Esophagus squamous epithelium (tissue), 5 donors: ENCODE results near the gene NARS2. TPM values are rescaled to one million over a fixed set of nuclear protein-coding genes. Genes with fewer than 3 reads are reported as not detected.
"Not testable (repeated sequence)": the region's sequence is repeated elsewhere in the genome, so short reads cannot be mapped to it uniquely, and the experiment has no call there.

Source experiments
- DNase-seq: peaks from one replicate; lab custom pipeline; 2025; lab: John Stamatoyannopoulos, UW
- H3K27ac ChIP-seq, 4 donors: fragments of 200-600 bp; sonication (generic); one replicate each; pipeline ENCODE4 v1.5.1; 2016 to 2019; ENCODE audit warnings: mild to moderate bottlenecking in 1 of 4
- H3K27me3 ChIP-seq, 4 donors: fragments of 200-600 bp; sonication (generic); 1 replicate in 3 of 4; 2 replicates in 1 of 4; pipeline versions ENCODE4 v1.5.1 to v1.6.0; 2017 to 2021; ENCODE audit warnings: antibody characterized with exemption in 1 of 4
- H3K36me3 ChIP-seq, 3 donors: fragments of 200-600 bp; sonication (generic); one replicate each; pipeline ENCODE4 v1.5.1; 2016 to 2019
- H3K4me1 ChIP-seq, 3 donors: fragments of 200-600 bp; sonication (generic); one replicate each; pipeline ENCODE4 v1.5.1; 2017 to 2019
- H3K4me3 ChIP-seq, 4 donors: fragments of 200-600 bp; sonication (generic); 1 replicate in 3 of 4; 2 replicates in 1 of 4; pipeline ENCODE4 v1.5.1; 2016 to 2019; ENCODE audit warnings: mild to moderate bottlenecking in 2 of 4, moderate library complexity in 1 of 4
- H3K9me3 ChIP-seq, 3 donors: fragments of 200-600 bp; sonication (generic); one replicate each; pipeline ENCODE4 v1.5.1; 2016 to 2019
- POLR2A ChIP-seq, 4 donors: fragments of 450-650 bp; IDR thresholded peaks; one replicate each; pipeline ENCODE4 v1.6.1; 2017; ENCODE audit warnings: antibody characterized with exemption in 4 of 4, mild to moderate bottlenecking in 4 of 4, moderate library complexity in 3 of 4
- WGBS, 2 donors: methylation state at CpG; one replicate each; pipeline ENCODE4 v1.1.5; 2018; 5-methylcytosine and 5-hydroxymethylcytosine counted together
- intact Hi-C: fragments of 100-400 bp; cut with DNase I; formaldehyde crosslinking; loops from one replicate; pipeline ENCODE4 v1.15.0; 2022
- total RNA-seq, 4 donors: library from RNA; depleted of rRNA; stranded (reverse); fragments of >200 nt; gene quantifications; one replicate each; pipeline ENCODE4 v1.1.0, GENCODE V29; 2016
- TF ChIP-seq, protein P1 (sequence below), 6 experiments: fragments of 450-650 bp in 4 of 6; fragments of 200-600 bp in 2 of 6; sonication (generic) in 2 of 6; IDR thresholded peaks; one replicate each; pipeline ENCODE4 v1.5.1; 2016 to 2019; ENCODE audit warnings: antibody characterized with exemption in 6 of 6, mild to moderate bottlenecking in 4 of 6, moderate library complexity in 4 of 6
- donor health status: DM: yes; HTN: yes; CAD: no.

Gene NARS2
- total RNA-seq, 4 donors from 2014 or later, result 9.4 to 15.7 (median 13.6) TPM

DNA sequence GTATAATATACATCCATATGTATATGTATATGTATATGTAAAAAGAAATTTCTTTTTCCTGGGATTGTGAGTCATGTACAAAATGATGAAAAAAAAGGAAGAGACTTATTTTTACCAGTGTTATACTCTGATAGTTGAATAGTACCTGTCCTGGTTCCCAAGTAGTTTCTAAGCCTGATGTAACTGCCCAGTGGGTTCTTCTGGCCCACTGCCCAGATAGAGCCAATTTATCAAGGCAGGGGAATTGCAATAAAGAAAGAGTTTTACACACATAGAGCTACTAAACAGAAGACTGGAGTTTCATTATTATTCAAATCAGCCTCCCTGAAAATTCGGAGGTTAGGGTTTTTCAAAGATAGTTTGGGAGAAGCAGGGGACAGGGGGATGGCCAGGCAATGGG is 29.1 kb upstream of the NARS2 start:
- intact Hi-C loops, result no loop called here
- TF ChIP-seq, protein P1, sequence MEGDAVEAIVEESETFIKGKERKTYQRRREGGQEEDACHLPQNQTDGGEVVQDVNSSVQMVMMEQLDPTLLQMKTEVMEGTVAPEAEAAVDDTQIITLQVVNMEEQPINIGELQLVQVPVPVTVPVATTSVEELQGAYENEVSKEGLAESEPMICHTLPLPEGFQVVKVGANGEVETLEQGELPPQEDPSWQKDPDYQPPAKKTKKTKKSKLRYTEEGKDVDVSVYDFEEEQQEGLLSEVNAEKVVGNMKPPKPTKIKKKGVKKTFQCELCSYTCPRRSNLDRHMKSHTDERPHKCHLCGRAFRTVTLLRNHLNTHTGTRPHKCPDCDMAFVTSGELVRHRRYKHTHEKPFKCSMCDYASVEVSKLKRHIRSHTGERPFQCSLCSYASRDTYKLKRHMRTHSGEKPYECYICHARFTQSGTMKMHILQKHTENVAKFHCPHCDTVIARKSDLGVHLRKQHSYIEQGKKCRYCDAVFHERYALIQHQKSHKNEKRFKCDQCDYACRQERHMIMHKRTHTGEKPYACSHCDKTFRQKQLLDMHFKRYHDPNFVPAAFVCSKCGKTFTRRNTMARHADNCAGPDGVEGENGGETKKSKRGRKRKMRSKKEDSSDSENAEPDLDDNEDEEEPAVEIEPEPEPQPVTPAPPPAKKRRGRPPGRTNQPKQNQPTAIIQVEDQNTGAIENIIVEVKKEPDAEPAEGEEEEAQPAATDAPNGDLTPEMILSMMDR (IDR thresholded peaks at IDR 0.05), result no peak
- TF ChIP-seq POLR2A (IDR thresholded peaks at IDR 0.05), result no peak
- H3K36me3 ChIP-seq, result no peaks in the 10 kb centered on the region
- H3K27ac ChIP-seq, result no peak overlapping the region
- H3K4me3 ChIP-seq, result no peak overlapping the region
- WGBS, 2 donors, result 50 to 58% methylated on average over 1 of the region's 1 CpG
- H3K9me3 ChIP-seq, result no peaks in the 10 kb centered on the region
- peaks cover 0 to 23% (median 0%) of the 10 kb centered on the region in 4 donors for H3K27me3 ChIP-seq
- H3K4me1 ChIP-seq, result no peaks in the 10 kb centered on the region
- no peak for DNase-seq

DNA sequence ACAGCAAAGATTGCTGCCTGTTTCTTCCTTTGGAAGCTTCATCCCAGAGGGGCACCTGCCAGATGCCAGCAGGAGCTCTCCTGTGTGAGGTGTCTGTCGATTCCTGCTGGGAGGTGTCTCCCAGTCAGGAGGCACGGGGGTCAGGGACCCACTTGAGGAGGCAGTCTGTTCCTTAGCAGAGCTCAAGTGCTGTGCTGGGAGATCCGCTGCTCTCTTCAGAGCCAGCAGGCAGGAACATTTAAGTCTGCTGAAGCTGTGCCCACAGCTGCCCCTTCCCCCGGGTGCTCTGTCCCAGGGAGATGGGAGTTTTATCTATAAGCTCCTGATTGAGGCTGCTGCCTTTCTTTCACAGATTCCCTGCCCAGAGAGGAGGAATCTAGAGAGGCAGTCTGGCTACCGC is 28.1 kb upstream of the NARS2 start:
- H3K27me3 ChIP-seq, result peaks cover 0 to 23% (median 0%) of the 10 kb centered on the region in 4 donors
- H3K4me3 ChIP-seq, H3K27ac ChIP-seq, H3K4me1 ChIP-seq, DNase-seq, intact Hi-C loops, H3K9me3 ChIP-seq, H3K36me3 ChIP-seq: not testable (repeated sequence)
- WGBS, 2 donors, result 76 to 80% methylated on average over 1 to 3 of the region's 5 CpGs

DNA sequence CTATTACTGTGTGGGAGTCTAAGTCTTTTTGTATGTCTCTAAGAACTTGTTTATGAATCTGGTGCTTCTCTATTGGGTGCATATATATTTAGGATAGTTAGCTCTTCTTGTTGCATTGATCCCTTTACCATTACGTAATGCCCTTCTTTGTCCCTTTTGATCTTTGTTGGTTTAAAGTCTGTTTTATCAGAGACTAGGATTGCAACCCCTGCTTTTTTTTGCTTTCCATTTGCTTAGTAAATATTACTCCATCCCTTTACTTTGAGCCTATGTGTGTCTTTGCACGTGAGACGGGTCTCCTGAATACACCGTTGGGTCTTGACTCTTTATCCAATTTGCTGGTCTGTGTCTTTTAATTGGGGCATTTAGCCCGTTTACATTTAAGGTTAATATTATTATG is 26.4 kb upstream of the NARS2 start:
- peaks cover 0 to 23% (median 0%) of the 10 kb centered on the region in 4 donors for H3K27me3 ChIP-seq
- DNase-seq, H3K4me1 ChIP-seq, H3K9me3 ChIP-seq, H3K36me3 ChIP-seq, H3K27ac ChIP-seq, intact Hi-C loops, H3K4me3 ChIP-seq: not testable (repeated sequence)
- 72 to 78% methylated on average over 5 of the region's 5 CpGs for WGBS, 2 donors

DNA sequence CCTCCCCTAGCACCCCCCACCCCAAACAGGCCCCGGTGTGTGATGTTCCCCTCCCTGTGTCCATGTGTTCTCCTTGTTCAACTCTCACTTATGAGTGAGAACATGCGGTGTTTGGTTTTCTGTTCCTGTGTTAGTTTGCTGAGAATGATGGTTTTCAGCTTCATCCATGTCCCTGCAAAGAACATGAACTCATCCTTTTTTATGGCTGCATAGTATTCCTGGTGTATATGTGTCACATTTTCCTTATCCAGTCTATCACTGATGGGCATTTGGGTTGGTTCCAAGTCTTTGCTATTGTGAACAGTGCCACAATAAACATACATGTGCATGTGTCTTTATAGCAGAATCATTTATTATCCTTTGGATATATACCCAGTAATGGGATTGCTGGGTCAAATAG is 22.9 kb upstream of the NARS2 start:
- DNase-seq, H3K9me3 ChIP-seq, H3K4me1 ChIP-seq, H3K4me3 ChIP-seq, H3K27ac ChIP-seq, intact Hi-C loops, H3K36me3 ChIP-seq: not testable (repeated sequence)
- 88 to 100% methylated on average over 1 to 2 of the region's 2 CpGs for WGBS, 2 donors
- H3K27me3 ChIP-seq, result peaks cover 0 to 15% (median 0%) of the 10 kb centered on the region in 4 donors

DNA sequence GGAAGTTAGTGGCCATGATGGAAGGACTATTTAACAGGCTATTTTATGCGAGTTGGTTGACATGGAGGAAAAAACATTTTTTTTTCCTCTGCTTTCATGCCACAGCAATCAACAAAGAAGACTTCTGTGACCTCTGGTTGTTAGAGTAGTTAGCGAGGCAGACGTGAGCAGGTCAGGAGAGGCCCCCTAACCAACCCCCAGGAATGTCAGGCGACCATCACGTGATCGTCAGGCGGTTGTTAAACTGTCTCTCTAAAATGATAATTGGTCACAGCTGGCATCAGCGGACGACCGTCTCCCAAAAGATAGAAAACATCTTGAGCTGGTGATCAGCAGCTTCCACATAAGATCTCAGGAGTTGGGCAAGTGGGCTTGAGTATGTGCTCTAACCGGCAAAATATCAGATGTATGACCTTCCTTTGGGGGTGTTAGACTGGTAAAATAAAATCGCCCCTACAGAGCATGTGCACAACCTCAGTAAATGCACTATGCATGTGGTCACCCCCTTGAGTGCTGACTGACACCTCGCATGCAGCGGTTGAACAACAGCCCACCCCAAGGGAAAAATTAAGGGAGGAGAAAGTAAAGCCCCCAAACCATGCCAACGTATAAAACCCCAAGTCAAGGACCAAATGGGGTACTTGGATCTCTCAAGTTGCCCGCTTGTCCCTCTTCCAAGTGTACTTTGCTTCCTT is 20.9 kb upstream of the NARS2 start:
- no peaks in the 10 kb centered on the region for H3K27me3 ChIP-seq
- TF ChIP-seq, protein P1 (IDR thresholded peaks at IDR 0.05), result no peak
- TF ChIP-seq POLR2A (IDR thresholded peaks at IDR 0.05), result no peak
- DNase-seq, result no peak
- H3K9me3 ChIP-seq, result no peaks in the 10 kb centered on the region
- intact Hi-C loops, result no loop called here
- WGBS, 2 donors, result 71 to 81% methylated on average over 12 to 16 of the region's 16 CpGs
- no peak overlapping the region for H3K4me3 ChIP-seq
- no peaks in the 10 kb centered on the region for H3K4me1 ChIP-seq
- H3K27ac ChIP-seq, result no peak overlapping the region
- no peaks in the 10 kb centered on the region for H3K36me3 ChIP-seq

DNA sequence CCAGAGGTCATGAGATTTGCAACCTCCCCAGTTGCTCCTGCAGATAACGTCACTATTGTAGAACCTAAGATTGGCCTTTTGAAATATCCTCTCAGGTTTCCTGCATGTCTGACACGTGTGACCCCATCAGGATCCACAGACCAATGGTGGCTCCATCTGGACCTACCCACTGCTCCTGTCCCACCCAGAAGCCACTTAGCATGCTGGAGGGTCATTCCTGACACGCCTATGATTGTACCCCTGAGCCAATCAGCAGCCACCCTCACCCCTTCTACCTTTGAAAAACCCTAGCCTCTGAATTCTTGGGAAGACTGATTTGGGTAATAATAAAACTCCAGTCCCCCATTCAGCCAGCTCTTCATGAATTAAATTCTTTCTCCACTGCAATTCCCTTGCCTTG is 20.1 kb upstream of the NARS2 start:
- no peak for TF ChIP-seq POLR2A (IDR thresholded peaks at IDR 0.05)
- TF ChIP-seq, protein P1 (IDR thresholded peaks at IDR 0.05), result no peak
- Histone ChIP-seq H3K27ac (no peak overlapping the region), H3K4me3 (no peak overlapping the region), H3K9me3 (no peaks in the 10 kb centered on the region), H3K27me3 (no peaks in the 10 kb centered on the region), H3K36me3 (no peaks in the 10 kb centered on the region), H3K4me1 (no peaks in the 10 kb centered on the region)
- 67% methylated on average over 2 to 3 of the region's 3 CpGs for WGBS, 2 donors
- no peak for DNase-seq
- intact Hi-C loops, result no loop called here
